AG09319 (cell line): Measurements from ENCODE around the gene ASIC3.

ENCODE experiments used
- DNase-seq: peaks from one replicate; pipeline ENCODE4 v3.0.0-alpha.2; 2010; ENCODE audit warnings: low read depth; ENCODE audit errors: extremely low read depth
- CTCF ChIP-seq: IDR thresholded peaks from 2 replicates; pipeline ENCODE4 v1.5.1; 2011; ENCODE audit warnings: low read depth, mild to moderate bottlenecking, inconsistent platforms, low read length, moderate library complexity

The ASIC3 gene

GRCh38 chr7:151087245-151088018, 39.1 kb downstream of the ASIC3 start:
- peak; percentile 10 for TF ChIP-seq CTCF
- no peak for DNase-seq

GRCh38 chr7:151088019-151088855, 39.9 kb downstream of the ASIC3 start:
- no peak for TF ChIP-seq CTCF
- DNase-seq = no peak

GRCh38 chr7:151088856-151089699, 40.7 kb downstream of the ASIC3 start:
- no peak for DNase-seq
- TF ChIP-seq CTCF = no peak

- no peak for TF ChIP-seq CTCF
- no peak for DNase-seq
These were observed 41.8 kb downstream of the ASIC3 start for GRCh38 chr7:151089893-151090730.

- TF ChIP-seq CTCF = no peak
These were observed 42.7 kb downstream of the ASIC3 start for GRCh38 chr7:151091003-151091402.

GRCh38 chr7:151091431-151091830, 43.1 kb downstream of the ASIC3 start:
- TF ChIP-seq CTCF = peak; percentile 54
- no peak for DNase-seq

More at GRCh38 chr7:151091003-151091402, 42.7 kb downstream of the ASIC3 start:
- DNase-seq = no peak
